HepG2 (cell line): ENCODE data around the gene CDH1. TPM values are rescaled to one million over a fixed set of nuclear protein-coding genes. Genes with fewer than 3 reads are reported as not detected.

ENCODE experiments used
- BATF2 ChIP-seq: sonication (generic); formaldehyde crosslinking; IDR thresholded peaks from 2 replicates; pipeline ENCODE4 v1.8.0; 2022; ENCODE audit warnings: mild to moderate bottlenecking, missing genetic modification reagents, moderate library complexity
- GABPB1 ChIP-seq: IDR thresholded peaks from 2 replicates; pipeline ENCODE4 v1.6.1; 2016; ENCODE audit warnings: mild to moderate bottlenecking, missing genetic modification reagents, moderate library complexity, missing compliant biosample characterization
- KDM2A ChIP-seq: sonication (generic); formaldehyde crosslinking; IDR thresholded peaks from 2 replicates; pipeline ENCODE4 v1.4.0; 2020; ENCODE audit warnings: low read depth, missing genetic modification reagents, borderline replicate concordance
- NFYC ChIP-seq: IDR thresholded peaks from 2 replicates; pipeline ENCODE4 v1.6.1; 2016; ENCODE audit warnings: missing genetic modification reagents, missing compliant biosample characterization
- PHF8 ChIP-seq: sonication (generic); formaldehyde crosslinking; IDR thresholded peaks from 2 replicates; pipeline ENCODE4 v1.5.0; 2020; ENCODE audit warnings: missing genetic modification reagents
- WIZ ChIP-seq: sonication (generic); formaldehyde crosslinking; IDR thresholded peaks from 2 replicates; pipeline ENCODE4 v1.5.1; 2020; ENCODE audit warnings: mild to moderate bottlenecking, missing genetic modification reagents
- ZBTB2 ChIP-seq: sonication (generic); formaldehyde crosslinking; IDR thresholded peaks from 2 replicates; pipeline ENCODE4 v1.8.0; 2022; ENCODE audit warnings: low read depth, missing genetic modification reagents
- ZFX ChIP-seq: sonication (generic); formaldehyde crosslinking; IDR thresholded peaks from 2 replicates; pipeline ENCODE4 v1.4.0; 2020; ENCODE audit warnings: mild to moderate bottlenecking, low read depth, missing genetic modification reagents, moderate library complexity
- ZNF30 ChIP-seq: sonication (generic); formaldehyde crosslinking; IDR thresholded peaks from 2 replicates; pipeline ENCODE4 v1.5.0; 2020; ENCODE audit warnings: mild to moderate bottlenecking, missing genetic modification reagents
- ZNF407 ChIP-seq: sonication (generic); formaldehyde crosslinking; IDR thresholded peaks from one replicate; pipeline ENCODE4 v1.5.1; 2020; ENCODE audit warnings: mild to moderate bottlenecking, missing genetic modification reagents; ENCODE audit errors: not compliant biosample characterization
- ZNF441 ChIP-seq: sonication (generic); formaldehyde crosslinking; IDR thresholded peaks from 2 replicates; pipeline ENCODE4 v1.7.0; 2021; ENCODE audit warnings: missing genetic modification reagents, borderline replicate concordance
- ZNF558 ChIP-seq: sonication (generic); formaldehyde crosslinking; IDR thresholded peaks from 2 replicates; pipeline ENCODE4 v1.9.0; 2022; ENCODE audit warnings: mild to moderate bottlenecking, missing genetic modification reagents, borderline replicate concordance
- polyA plus RNA-seq, 8 experiments: library from polyadenylated mRNA; depleted of rRNA in 3 of 8; stranded (reverse) in 7 of 8; unstranded in 1 of 8; fragments of >200 nt; fragmentation: Illumina TruSeq in 4 of 8; extraction: Trizol in 4 of 8; gene quantifications; 2 replicates each; pipeline versions ENCODE4 v1.2.1 to v1.2.3, GENCODE V29; 2011 to 2016; ENCODE audit warnings: low read depth in 4 of 8, missing spikeins in 1 of 8, mixed read lengths in 1 of 8; ENCODE audit not compliant: insufficient read depth in 1 of 8
- total RNA-seq, 5 experiments: library from RNA; depleted of rRNA; stranded (reverse); fragments of >200 nt; fragmentation: Illumina TruSeq; extraction: Trizol; gene quantifications; 2 replicates each; pipeline ENCODE4 v1.2.3, GENCODE V29; 2016; ENCODE audit warnings: low read depth in 1 of 5
- TF ChIP-seq, protein P1 (sequence below), 2 experiments: sonication (generic) in 1 of 2; formaldehyde crosslinking in 1 of 2; IDR thresholded peaks; 2 replicates each; pipeline versions ENCODE4 v1.4.0 to v1.6.1; 2016 to 2020; ENCODE audit warnings: borderline replicate concordance in 1 of 2, low read depth in 1 of 2, mild to moderate bottlenecking in 1 of 2, missing genetic modification reagents in 1 of 2

CDH1 gene
- total and polyA plus RNA-seq, 2 of the 13 experiments (the other 11 are each of a cell fraction or from before 2014, with no cell fraction given) = 0.95 to 9.8 TPM

GRCh38 chr16:68786685-68787418, 49.8 kb downstream of the CDH1 start (continued):
- TF ChIP-seq ZBTB2 (CRISPR knock-in tag) (no peak), WIZ (no peak), KDM2A (0 out of 2 replicates have a peak, but pooled peaks have one; percentile 33), ZNF558 (CRISPR knock-in tag) (no peak; the same call in 1 of the 2 replicates), ZFX (CRISPR knock-in tag) (peak; percentile 40; the same call in 1 of the 2 replicates), BATF2 (CRISPR knock-in tag) (no peak), NFYC (no peak), ZNF441 (CRISPR knock-in tag) (peak; percentile 61; the same call in 1 of the 2 replicates), ZNF30 (CRISPR knock-in tag) (no peak), PHF8 (CRISPR knock-in tag) (no peak), GABPB1 (CRISPR knock-in tag) (no peak; the same call in 1 of the 2 replicates), ZNF407 (CRISPR knock-in tag) (no peak)
- TF ChIP-seq, protein P1, sequence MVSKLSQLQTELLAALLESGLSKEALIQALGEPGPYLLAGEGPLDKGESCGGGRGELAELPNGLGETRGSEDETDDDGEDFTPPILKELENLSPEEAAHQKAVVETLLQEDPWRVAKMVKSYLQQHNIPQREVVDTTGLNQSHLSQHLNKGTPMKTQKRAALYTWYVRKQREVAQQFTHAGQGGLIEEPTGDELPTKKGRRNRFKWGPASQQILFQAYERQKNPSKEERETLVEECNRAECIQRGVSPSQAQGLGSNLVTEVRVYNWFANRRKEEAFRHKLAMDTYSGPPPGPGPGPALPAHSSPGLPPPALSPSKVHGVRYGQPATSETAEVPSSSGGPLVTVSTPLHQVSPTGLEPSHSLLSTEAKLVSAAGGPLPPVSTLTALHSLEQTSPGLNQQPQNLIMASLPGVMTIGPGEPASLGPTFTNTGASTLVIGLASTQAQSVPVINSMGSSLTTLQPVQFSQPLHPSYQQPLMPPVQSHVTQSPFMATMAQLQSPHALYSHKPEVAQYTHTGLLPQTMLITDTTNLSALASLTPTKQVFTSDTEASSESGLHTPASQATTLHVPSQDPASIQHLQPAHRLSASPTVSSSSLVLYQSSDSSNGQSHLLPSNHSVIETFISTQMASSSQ (IDR thresholded peaks at IDR 0.05; ENCODE audit: low read depth) = 0 out of 2 replicates have a peak, but pooled peaks have one; percentile 20
- TF ChIP-seq, protein P1 (CRISPR knock-in tag; IDR thresholded peaks at IDR 0.05; ENCODE audit: borderline replicate concordance) = no peak
